HEK293T (cell line): ENCODE data around the gene TTLL3.
"Not testable (repeated sequence)": the region's sequence is repeated elsewhere in the genome, so short reads cannot be mapped to it uniquely, and the experiment has no call there.

ENCODE experiments used
- CTCF ChIA-PET: fragments of 350-600 bp; formaldehyde crosslinking; extraction: SDS; loops from one replicate; lab custom pipeline; 2021; ENCODE audit warnings: antibody characterized with exemption, inconsistent platforms; lab: Yijun Ruan, JAX
- POLR2A ChIA-PET: fragments of 350-600 bp; formaldehyde crosslinking; extraction: SDS; loops from one replicate; lab custom pipeline; 2020; ENCODE audit warnings: antibody characterized with exemption, inconsistent platforms; lab: Yijun Ruan, JAX
- DNase-seq: peaks from one replicate; pipeline ENCODE4 v3.0.0; 2012; ENCODE audit warnings: mixed read lengths; ENCODE audit errors: extremely low spot score
- ARNT ChIP-seq: fragments of 450-650 bp; IDR thresholded peaks from 2 replicates; pipeline ENCODE4 v1.6.1; 2017; ENCODE audit warnings: mild to moderate bottlenecking
- BHLHE40 ChIP-seq: fragments of 450-650 bp; IDR thresholded peaks from 2 replicates; pipeline ENCODE4 v1.6.1; 2016; ENCODE audit warnings: mild to moderate bottlenecking, moderate library complexity, borderline replicate concordance
- CTBP1 ChIP-seq: fragments of 450-650 bp; IDR thresholded peaks from 2 replicates; pipeline ENCODE4 v1.6.1; 2016; ENCODE audit warnings: borderline replicate concordance
- ELF4 ChIP-seq: fragments of 450-650 bp; IDR thresholded peaks from 2 replicates; pipeline ENCODE4 v1.6.1; 2017; ENCODE audit warnings: antibody characterized with exemption
- FOXA1 ChIP-seq: fragments of 450-650 bp; IDR thresholded peaks from 2 replicates; pipeline ENCODE4 v1.6.1; 2016; ENCODE audit warnings: mild to moderate bottlenecking
- FOXK2 ChIP-seq: fragments of 450-650 bp; IDR thresholded peaks from 2 replicates; pipeline ENCODE4 v1.6.1; 2016; ENCODE audit warnings: mild to moderate bottlenecking
- FOXM1 ChIP-seq: fragments of 450-650 bp; IDR thresholded peaks from 2 replicates; pipeline ENCODE4 v1.6.1; 2017; ENCODE audit warnings: mild to moderate bottlenecking, borderline replicate concordance
- HDGF ChIP-seq: fragments of 450-650 bp; IDR thresholded peaks from 2 replicates; pipeline ENCODE4 v1.6.1; 2017; ENCODE audit warnings: antibody characterized with exemption, borderline replicate concordance
- L3MBTL2 ChIP-seq: fragments of 450-650 bp; conservative IDR thresholded peaks from 2 replicates; pipeline ENCODE4 v1.6.1; 2016; ENCODE audit warnings: mild to moderate bottlenecking
- LEF1 ChIP-seq: fragments of 450-650 bp; IDR thresholded peaks from 2 replicates; pipeline ENCODE4 v1.6.1; 2017; ENCODE audit warnings: mild to moderate bottlenecking, borderline replicate concordance
- NFRKB ChIP-seq: fragments of 450-650 bp; IDR thresholded peaks from 2 replicates; pipeline ENCODE4 v1.6.1; 2016; ENCODE audit warnings: mild to moderate bottlenecking, moderate library complexity
- SP1 ChIP-seq: fragments of 450-650 bp; IDR thresholded peaks from 2 replicates; pipeline ENCODE4 v1.6.1; 2017
- SUZ12 ChIP-seq: fragments of 450-650 bp; IDR thresholded peaks from 2 replicates; pipeline ENCODE4 v1.6.1; 2016; ENCODE audit warnings: mild to moderate bottlenecking
- TARDBP ChIP-seq: fragments of 450-650 bp; IDR thresholded peaks from 2 replicates; pipeline ENCODE4 v1.6.1; 2016
- ZNF384 ChIP-seq: fragments of 450-650 bp; IDR thresholded peaks from 2 replicates; pipeline ENCODE4 v1.6.1; 2016
- TF ChIP-seq, protein P1 (sequence below): fragments of 450-650 bp; IDR thresholded peaks from 2 replicates; pipeline ENCODE4 v1.6.1; 2016

TTLL3 gene

DNA sequence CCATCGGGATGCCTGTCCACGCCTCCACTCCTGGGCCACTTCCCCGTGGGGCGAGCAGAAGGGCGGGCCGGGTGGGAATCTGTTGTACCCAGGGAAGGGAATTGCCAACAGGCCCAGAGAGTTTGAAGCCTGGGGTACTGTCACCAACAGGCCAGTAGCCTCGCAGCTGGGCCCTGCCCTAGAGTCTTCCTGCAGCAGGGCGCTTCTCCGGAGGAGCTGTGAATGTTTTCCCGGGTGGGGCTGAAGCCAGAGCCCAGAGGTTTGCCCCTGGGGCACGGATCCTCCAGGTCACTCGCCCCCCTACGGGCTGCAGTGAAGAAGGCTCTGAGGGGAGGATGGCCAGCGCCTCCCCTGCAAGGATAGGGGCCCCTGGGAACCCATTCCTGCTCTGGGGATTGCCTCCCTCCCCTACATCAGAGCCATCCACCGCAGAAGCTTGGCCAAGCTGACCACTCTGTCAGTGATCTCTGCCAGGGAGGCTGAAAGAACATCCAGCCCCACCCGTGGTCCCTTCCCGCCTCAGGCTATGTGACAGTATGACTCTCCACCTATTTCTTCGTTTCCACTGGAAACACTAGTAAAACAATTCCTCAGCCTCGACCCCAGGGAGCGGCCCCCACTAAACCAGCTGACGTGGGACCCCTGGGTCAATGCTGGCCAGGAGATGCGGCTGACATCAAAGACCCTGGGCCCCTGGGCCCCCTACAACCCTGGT lies 53.2 kb downstream of the TTLL3 start:
- TF ChIP-seq, protein P1, sequence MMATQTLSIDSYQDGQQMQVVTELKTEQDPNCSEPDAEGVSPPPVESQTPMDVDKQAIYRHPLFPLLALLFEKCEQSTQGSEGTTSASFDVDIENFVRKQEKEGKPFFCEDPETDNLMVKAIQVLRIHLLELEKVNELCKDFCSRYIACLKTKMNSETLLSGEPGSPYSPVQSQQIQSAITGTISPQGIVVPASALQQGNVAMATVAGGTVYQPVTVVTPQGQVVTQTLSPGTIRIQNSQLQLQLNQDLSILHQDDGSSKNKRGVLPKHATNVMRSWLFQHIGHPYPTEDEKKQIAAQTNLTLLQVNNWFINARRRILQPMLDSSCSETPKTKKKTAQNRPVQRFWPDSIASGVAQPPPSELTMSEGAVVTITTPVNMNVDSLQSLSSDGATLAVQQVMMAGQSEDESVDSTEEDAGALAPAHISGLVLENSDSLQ: no peak
- TF ChIP-seq ELF4 (no peak), FOXK2 (no peak), ARNT (no peak), L3MBTL2 (no peak), CTBP1 (no peak), SUZ12 (no peak), NFRKB (no peak), SP1 (no peak), FOXM1 (no peak), LEF1 (no peak), FOXA1 (no peak), BHLHE40 (no peak), HDGF (no peak)
- ChIA-PET CTCF (no interaction called here), POLR2A (no interaction called here)
- no peak for DNase-seq

DNA sequence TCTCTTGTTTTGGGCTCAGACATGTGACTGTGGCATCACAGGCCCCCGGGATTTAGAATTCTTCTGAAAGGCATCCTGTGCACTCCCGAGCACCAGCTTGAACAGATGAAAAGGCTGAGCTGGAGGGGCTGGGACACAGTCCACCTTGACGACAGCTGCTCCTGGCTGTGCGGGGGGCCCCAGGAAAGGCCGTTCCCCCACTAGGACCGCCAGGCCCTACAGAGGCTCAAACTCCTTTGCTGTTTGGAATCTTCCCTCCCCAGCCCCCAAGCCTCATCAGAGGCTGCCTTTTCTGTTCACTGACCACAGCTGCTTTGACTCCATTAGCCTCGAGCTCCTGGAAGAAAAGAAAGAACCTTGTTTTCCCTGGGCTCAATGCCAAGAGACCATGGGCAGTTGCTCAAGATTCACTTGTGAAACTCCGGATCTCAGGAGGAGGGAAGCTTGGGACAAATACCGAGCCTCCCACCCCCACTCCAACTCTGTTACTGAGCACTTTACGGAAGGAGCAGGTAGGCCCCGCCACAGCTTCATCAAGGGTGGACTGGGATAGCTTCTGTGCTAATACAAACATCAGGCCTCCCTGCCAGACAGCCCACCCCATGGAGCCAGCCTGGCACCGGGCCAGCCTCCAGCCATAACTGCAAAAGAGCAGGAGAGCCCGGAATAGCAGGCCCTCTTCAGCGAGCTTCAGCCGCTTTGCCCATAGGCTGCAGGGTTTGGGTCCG lies 54.3 kb downstream of the TTLL3 start:
- ChIA-PET POLR2A (interaction anchor here (0.7 to 1.4 kb wide), 3 partner anchors 20 to 82 kb away, joined by 3 to 4 read pairs (median 3); partner anchors contain the start of genes CRELD1 and RPUSD3), CTCF (no interaction called here)
- TF ChIP-seq L3MBTL2 (no peak), FOXM1 (no peak), FOXK2 (no peak), TARDBP (no peak), SUZ12 (no peak), FOXA1 (no peak), NFRKB (no peak), SP1 (no peak), ZNF384 (no peak), HDGF (no peak), CTBP1 (no peak), BHLHE40 (no peak), LEF1 (no peak), ARNT (no peak), ELF4 (no peak)
- TF ChIP-seq, protein P1: no peak
- DNase-seq: peak; percentile 42

DNA sequence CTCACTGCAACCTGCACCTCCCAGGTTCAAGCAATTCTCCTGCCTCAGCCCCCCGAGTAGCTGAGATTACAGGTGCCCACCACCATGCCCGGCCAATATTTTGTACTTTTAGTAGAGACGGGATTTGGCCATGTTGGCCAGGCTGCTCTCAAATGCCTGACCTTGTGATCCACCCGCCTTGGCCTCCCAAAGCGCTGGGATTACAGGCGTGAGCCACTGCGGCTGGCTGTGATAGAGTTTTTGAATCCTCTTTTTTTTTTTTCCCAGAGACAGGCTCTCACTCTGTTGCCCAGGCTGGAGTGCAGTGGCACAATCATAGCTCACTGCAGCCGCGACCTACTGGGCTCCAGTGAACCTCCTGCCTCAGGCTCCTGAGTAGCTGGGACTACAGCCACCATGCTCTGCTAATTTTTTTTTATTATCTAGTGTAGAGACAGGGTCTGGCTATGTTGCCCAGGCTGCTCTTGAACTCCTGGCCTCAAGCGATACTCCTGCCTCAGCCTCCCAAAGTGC lies 55.1 kb downstream of the TTLL3 start:
- CTCF ChIA-PET, DNase-seq: not testable (repeated sequence)
- POLR2A ChIA-PET: interaction anchor here (1.4 kb wide), 1 partner anchor 68 kb away, joined by 4 read pairs; the partner anchor contains the start of gene CRELD1

DNA sequence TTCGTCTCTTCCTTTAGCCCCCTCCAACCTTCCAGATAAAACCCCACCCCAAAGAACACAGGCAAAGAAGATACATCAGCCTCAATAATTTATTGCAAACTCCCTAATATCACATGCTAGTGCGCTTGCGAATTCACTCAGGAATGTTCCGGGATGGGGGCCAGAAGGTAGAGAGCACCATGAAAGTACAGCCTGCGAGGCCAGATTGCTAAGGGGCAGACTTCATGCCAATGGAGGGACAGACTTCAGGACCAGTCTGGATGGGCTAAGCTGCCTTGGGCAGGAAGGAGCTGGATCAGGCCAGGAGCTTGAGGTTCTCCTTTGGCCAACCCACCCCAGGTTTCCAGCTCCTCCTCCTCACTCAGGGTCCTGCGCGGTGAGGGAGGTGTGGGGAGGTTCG lies 56.6 kb downstream of the TTLL3 start:
- POLR2A ChIA-PET: interaction anchor here (1.0 kb wide), 1 partner anchor 23 kb away, joined by 3 read pairs; no protein-coding TSS in a partner anchor

DNA sequence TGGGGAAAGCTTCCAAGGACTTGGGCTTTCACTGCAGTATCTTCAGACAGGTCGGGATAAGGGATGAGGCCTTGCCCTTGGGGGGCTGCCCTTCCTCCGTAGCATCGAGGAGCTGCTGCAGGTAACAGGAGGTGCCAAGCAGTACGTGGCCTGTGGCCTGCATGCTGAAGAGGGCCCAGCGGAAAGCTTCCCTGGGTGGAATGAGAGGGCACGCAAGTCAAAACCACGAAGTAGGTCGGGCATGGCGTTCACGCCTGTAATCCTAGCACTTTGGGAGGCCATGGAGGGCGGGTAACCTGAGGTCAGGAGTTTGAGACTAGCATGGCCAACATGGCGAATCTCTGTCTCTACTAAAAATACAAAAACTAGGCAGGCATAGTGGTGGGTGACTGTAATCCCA lies 57.0 kb downstream of the TTLL3 start:
- TF ChIP-seq ELF4: no peak
- DNase-seq: no peak
- ChIA-PET CTCF (no interaction called here), POLR2A (no interaction called here)

More for the DNA sequence above, 56.6 kb downstream of the TTLL3 start:
- CTCF ChIA-PET: no interaction called here
- DNase-seq: no peak
- TF ChIP-seq BHLHE40 (no peak), NFRKB (no peak), LEF1 (no peak), HDGF (no peak), FOXA1 (no peak), FOXM1 (no peak), FOXK2 (no peak), SP1 (no peak), TARDBP (no peak), ZNF384 (no peak), ELF4 (no peak), ARNT (no peak), SUZ12 (no peak), CTBP1 (no peak)
- TF ChIP-seq, protein P1: no peak

DNA sequence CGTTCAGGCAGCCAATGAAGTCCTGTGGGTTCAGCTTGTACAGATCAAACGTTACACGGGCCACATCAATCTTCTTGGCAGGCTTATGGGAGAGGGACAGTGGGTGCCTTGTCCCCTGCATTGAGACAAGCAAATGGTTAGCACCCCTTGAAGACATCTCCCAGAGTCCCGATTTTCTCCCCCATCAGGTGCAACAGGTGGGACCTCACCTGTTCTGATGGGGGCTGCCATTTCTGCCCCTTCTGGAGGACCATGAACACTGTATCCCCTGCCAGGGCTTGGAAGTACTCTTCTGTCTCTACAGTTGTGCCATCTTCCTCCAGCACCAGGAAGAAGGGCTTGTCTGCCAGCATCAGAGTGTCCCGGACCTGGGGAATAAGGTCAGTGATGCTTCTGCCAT lies 59.9 kb downstream of the TTLL3 start:
- TF ChIP-seq LEF1: no peak
- DNase-seq: no peak
- ChIA-PET POLR2A (no interaction called here), CTCF (no interaction called here)
